CD4-positive, alpha-beta T cell (primary cell): ENCODE results near the gene STK11. TPM values are rescaled to one million over a fixed set of nuclear protein-coding genes. Genes with fewer than 3 reads are reported as not detected.

Source experiments
- ATAC-seq: fragments of 200-7000 bp; cut with Tn5 transposase; one replicate; pipeline ENCODE4 v1.10.0; 2022; ENCODE audit warnings: mild to moderate bottlenecking; ENCODE audit not compliant: poor library complexity
- CTCF ChIA-PET: fragments of 350-600 bp; sonication (Branson Sonifier 250); formaldehyde crosslinking; loops from one replicate; lab custom pipeline; 2021; ENCODE audit warnings: antibody characterized with exemption, inconsistent platforms; lab: Charles Lee
- POLR2A ChIA-PET: fragments of 350-600 bp; sonication (Branson Sonifier 250); formaldehyde crosslinking; loops from one replicate; lab custom pipeline; 2021; ENCODE audit warnings: antibody characterized with exemption, inconsistent platforms; lab: Charles Lee
- DNase-seq, 14 experiments: peaks; one replicate each; pipeline ENCODE4 v3.0.0-alpha.2; 2013 to 2020; ENCODE audit warnings: mixed read lengths in 2 of 14
- H3K27ac ChIP-seq, 2 donors: one replicate each; pipeline versions ENCODE4 v1.5.1 to v1.7.0; 2013; ENCODE audit warnings: low read length in 2 of 2, low read depth in 1 of 2, mild to moderate bottlenecking in 1 of 2
- H3K27me3 ChIP-seq, 2 experiments: 1 replicate in 1 of 2; 2 replicates in 1 of 2; pipeline versions ENCODE4 v1.6.1 to v1.7.0; 2013; ENCODE audit warnings: low read length in 2 of 2, control low read depth in 1 of 2, mild to moderate bottlenecking in 1 of 2, moderate library complexity in 1 of 2; ENCODE audit not compliant: insufficient read depth in 2 of 2, control insufficient read depth in 1 of 2
- H3K36me3 ChIP-seq: one replicate; pipeline ENCODE4 v1.6.1; 2013; ENCODE audit warnings: low read length, control low read depth; ENCODE audit not compliant: insufficient read depth
- H3K4me1 ChIP-seq: one replicate; pipeline ENCODE4 v1.6.1; 2013; ENCODE audit warnings: low read length, control low read depth; ENCODE audit not compliant: insufficient read depth
- H3K4me3 ChIP-seq: one replicate; pipeline ENCODE4 v1.5.1; 2013; ENCODE audit warnings: mild to moderate bottlenecking, low read length, moderate library complexity
- H3K9me3 ChIP-seq, 2 experiments: 1 replicate in 1 of 2; 2 replicates in 1 of 2; pipeline versions ENCODE4 v1.6.1 to v1.7.0; 2013; ENCODE audit warnings: low read length in 2 of 2, mild to moderate bottlenecking in 2 of 2, control low read depth in 1 of 2, moderate library complexity in 1 of 2; ENCODE audit not compliant: control insufficient read depth in 1 of 2, insufficient read depth in 1 of 2
- H3K27ac Mint-ChIP-seq: one replicate; pipeline ENCODE4 v1.8.0; 2020; ENCODE audit warnings: mixed read lengths
- H3K27me3 Mint-ChIP-seq: one replicate; pipeline ENCODE4 v1.8.0; 2021; ENCODE audit warnings: mixed read lengths
- H3K36me3 Mint-ChIP-seq: one replicate; pipeline ENCODE4 v1.8.0; 2021; ENCODE audit warnings: low read depth, mixed read lengths
- H3K4me1 Mint-ChIP-seq: one replicate; pipeline ENCODE4 v1.8.0; 2021; ENCODE audit warnings: low read depth, mixed read lengths
- H3K4me3 Mint-ChIP-seq: one replicate; pipeline ENCODE4 v1.8.0; 2020; ENCODE audit warnings: mild to moderate bottlenecking, mixed read lengths
- H3K9me3 Mint-ChIP-seq: one replicate; pipeline ENCODE4 v1.8.0; 2020; ENCODE audit warnings: mixed read lengths
- CTCF ChIP-seq: fragments of 200-600 bp; IDR thresholded peaks from one replicate; pipeline ENCODE4 v1.8.0; 2022; ENCODE audit warnings: antibody characterized with exemption, mild to moderate bottlenecking
- intact Hi-C, 2 experiments: fragments of 100-400 bp; cut with DNase I in 1 of 2; cut with micrococcal nuclease in 1 of 2; formaldehyde crosslinking; loops; one replicate each; pipeline versions ENCODE4 v1.15.1 to v1.9.0; 2023 to 2025; cut with DNase I, micrococcal nuclease
- total RNA-seq, 174 experiments: library from RNA in 2 of 174; stranded (reverse) in 2 of 174; gene quantifications; one replicate each; pipeline ENCODE4 v1.2.3 and lab custom pipeline; 2021 to 2026

STK11 gene
- total RNA-seq, 2 experiments from 2014 or later = 49.7 to 53.0 TPM

GRCh38 chr19:1248786-1249297, 43.3 kb downstream of the STK11 start:
- peak; percentile 21 for ATAC-seq
- CTCF ChIA-PET = interaction anchor here (0.7 to 1.1 kb wide), 5 partner anchors 13 to 28 kb away, joined by 3 to 12 read pairs (median 4); no protein-coding TSS in a partner anchor

DNA sequence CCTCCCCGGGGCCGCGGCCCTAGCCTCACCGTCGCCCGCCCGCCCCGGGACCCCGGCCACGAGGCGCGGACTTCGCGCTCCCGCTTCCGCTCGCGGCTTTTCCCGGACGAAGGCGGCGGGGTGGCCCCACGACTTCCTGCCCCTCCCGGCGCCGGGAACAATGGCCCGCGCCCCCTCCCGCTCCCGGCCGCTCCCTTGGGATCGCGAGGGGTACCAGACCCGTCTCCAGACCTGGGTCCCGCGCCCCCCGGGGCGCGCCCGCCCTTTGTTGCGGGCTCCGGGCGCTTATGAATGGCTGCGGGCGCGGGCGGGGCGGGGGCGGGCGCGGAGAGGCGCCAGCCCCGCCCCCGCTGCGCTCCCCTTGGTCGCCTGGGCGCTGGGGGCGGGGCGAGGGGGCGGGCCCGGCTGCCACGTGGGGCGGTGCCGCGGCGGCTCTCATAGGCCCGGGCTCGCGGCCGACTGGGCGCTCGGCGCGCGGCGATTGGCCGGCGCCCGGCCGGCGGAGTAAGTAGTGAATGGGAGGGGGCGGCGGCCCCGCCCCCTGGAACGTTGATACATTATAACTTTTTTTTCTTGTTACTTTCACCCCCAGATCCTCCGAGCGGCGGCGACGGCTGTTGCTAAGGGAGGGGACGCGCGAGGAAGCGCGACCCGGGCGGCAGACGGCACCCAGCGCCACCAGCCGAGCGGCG, 43.9 kb downstream of the STK11 start:
- peak overlapping the region; percentile 92 for H3K27ac Mint-ChIP-seq
- H3K27ac ChIP-seq = peak overlapping the region; percentile 69 to 86
- H3K9me3 Mint-ChIP-seq = no peaks in the 10 kb centered on the region
- intact Hi-C loops = loop anchor here (1.0 to 10.0 kb wide), 5 partner anchors 10 to 455 kb away; partner anchors contain the start of genes CNN2 (in 1 of the 2), PTBP1 (in 1 of the 2), RNU6-2 (in 1 of the 2) and TMEM259 (in 1 of the 2)
- peaks cover 10% of the 10 kb centered on the region for H3K4me1 Mint-ChIP-seq
- ChIA-PET POLR2A (interaction anchor here (0.9 to 2.3 kb wide), 7 partner anchors 11 to 26 kb away, joined by 3 to 57 read pairs (median 9); partner anchors contain the start of genes CIRBP and FAM174C), CTCF (interaction anchor here (0.7 to 1.1 kb wide), 5 partner anchors 12 to 28 kb away, joined by 3 to 12 read pairs (median 4); no protein-coding TSS in a partner anchor)
- no peaks in the 10 kb centered on the region for H3K27me3 ChIP-seq
- TF ChIP-seq CTCF = no peak
- peaks cover 25% of the 10 kb centered on the region for H3K36me3 Mint-ChIP-seq
- H3K9me3 ChIP-seq = no peaks in the 10 kb centered on the region
- peak overlapping the region; percentile 71 for H3K4me3 ChIP-seq
- H3K36me3 ChIP-seq = peaks cover 19% of the 10 kb centered on the region
- H3K4me3 Mint-ChIP-seq = peak overlapping the region; percentile 97
- no peaks in the 10 kb centered on the region for H3K27me3 Mint-ChIP-seq
- peak; percentile 90 to 99 (median 96) for DNase-seq
- peak; percentile 55 for ATAC-seq
- peaks cover 55% of the 10 kb centered on the region for H3K4me1 ChIP-seq

More at GRCh38 chr19:1248786-1249297, 43.3 kb downstream of the STK11 start:
- Histone ChIP-seq H3K4me1 (peaks cover 55% of the 10 kb centered on the region), H3K9me3 (no peaks in the 10 kb centered on the region), H3K27ac (peak overlapping the region; percentile 77 to 81), H3K4me3 (peak overlapping the region; percentile 59), H3K27me3 (no peaks in the 10 kb centered on the region), H3K36me3 (peaks cover 21% of the 10 kb centered on the region)
- POLR2A ChIA-PET = interaction anchor here (0.6 to 2.3 kb wide), 4 partner anchors 12 to 211 kb away, joined by 3 to 57 read pairs (median 13); partner anchors contain the start of gene CIRBP
- DNase-seq = peak; percentile 70 to 95 (median 82)
- peak overlapping the region; percentile 75 for H3K4me3 Mint-ChIP-seq
- intact Hi-C loops = loop anchor here (1.0 to 10.0 kb wide), 5 partner anchors 10 to 454 kb away; partner anchors contain the start of genes CNN2 (in 1 of the 2), PTBP1 (in 1 of the 2), RNU6-2 (in 1 of the 2) and TMEM259 (in 1 of the 2)
- H3K4me1 Mint-ChIP-seq = peaks cover 11% of the 10 kb centered on the region
- peak; percentile 62 for TF ChIP-seq CTCF
- H3K36me3 Mint-ChIP-seq = peaks cover 23% of the 10 kb centered on the region
- no peaks in the 10 kb centered on the region for H3K27me3 Mint-ChIP-seq
- peak overlapping the region; percentile 92 for H3K27ac Mint-ChIP-seq
- H3K9me3 Mint-ChIP-seq = no peaks in the 10 kb centered on the region

- ChIA-PET POLR2A (interaction anchor here (0.9 to 2.3 kb wide), 6 partner anchors 10 to 25 kb away, joined by 3 to 57 read pairs (median 6); partner anchors contain the start of genes CIRBP and FAM174C), CTCF (no interaction called here)
- H3K27me3 Mint-ChIP-seq = no peaks in the 10 kb centered on the region
- DNase-seq = no peak
- Histone ChIP-seq H3K4me3 (peak overlapping the region; percentile 71), H3K36me3 (peaks cover 24% of the 10 kb centered on the region), H3K27ac (peak overlapping the region; percentile 61 to 86), H3K9me3 (no peaks in the 10 kb centered on the region), H3K27me3 (no peaks in the 10 kb centered on the region), H3K4me1 (peaks cover 55% of the 10 kb centered on the region)
- H3K9me3 Mint-ChIP-seq = no peaks in the 10 kb centered on the region
- H3K4me3 Mint-ChIP-seq = peak overlapping the region; percentile 97
- intact Hi-C loops = loop anchor here (1.0 to 10.0 kb wide), 6 partner anchors 9 to 455 kb away; partner anchors contain the start of genes CNN2 (in 1 of the 2), PTBP1 (in 1 of the 2), RNU6-2 (in 1 of the 2) and TMEM259 (in 1 of the 2)
- H3K36me3 Mint-ChIP-seq = peaks cover 30% of the 10 kb centered on the region
- no peak for TF ChIP-seq CTCF
- H3K4me1 Mint-ChIP-seq = peaks cover 11% of the 10 kb centered on the region
- peak overlapping the region; percentile 92 for H3K27ac Mint-ChIP-seq
- ATAC-seq = no peak
Measured at GRCh38 chr19:1249990-1250436, 44.4 kb downstream of the STK11 start.
